ENCODE measurements around the gene SLIT1.

SLIT1 gene

GRCh38 chr10:97190450-97190849 lies 4.7 kb upstream of the SLIT1 start:
- Histone ChIP-seq H3K79me1 (ENCODE audit: low read length) (no peaks in the 10 kb centered on the region), H3K56ac (ENCODE audit: low read length) (no peak overlapping the region), H3K23ac (ENCODE audit: low read length) (no peak overlapping the region), H2AK5ac (ENCODE audit: low read length) (no peak overlapping the region), H2BK5ac (ENCODE audit: low read length) (no peak overlapping the region), H3K4me3 (ENCODE audit: low read length) (no peak overlapping the region), H3K9ac (ENCODE audit: low read length) (no peak overlapping the region), H3K79me2 (ENCODE audit: control insufficient read depth, insufficient read depth, low read length) (no peaks in the 10 kb centered on the region), H3K36me3 (ENCODE audit: control insufficient read depth, insufficient read depth, low read length) (no peaks in the 10 kb centered on the region), H2BK120ac (ENCODE audit: low read depth, low read length) (no peak overlapping the region), H3K4me1 (ENCODE audit: control insufficient read depth, low read depth, low read length) (no peaks in the 10 kb centered on the region), H3K27me3 (ENCODE audit: insufficient read depth, low read length, poor library complexity) (peaks cover 10% of the 10 kb centered on the region), H3K18ac (ENCODE audit: low read length) (no peak overlapping the region), H3K4ac (ENCODE audit: low read depth, low read length) (no peak overlapping the region), H4K5ac (ENCODE audit: low read length) (no peak overlapping the region), H4K8ac (ENCODE audit: low read depth, low read length) (no peak overlapping the region), H2BK15ac (replicated peaks; ENCODE audit: low read depth) (no peak overlapping the region), H3K4me2 (ENCODE audit: low read length) (no peak overlapping the region), H3K27ac (ENCODE audit: low read depth, low read length) (no peak overlapping the region)
- no peak for DNase-seq
- no CpG with 5 or more reads among the region's 2 CpGs for WGBS (ENCODE audit: extremely low coverage, insufficient coverage, low lambda C conversion rate)

GRCh38 chr10:97188261-97188711 lies 2.5 kb upstream of the SLIT1 start:
- Histone ChIP-seq H3K27me3 (ENCODE audit: insufficient read depth, low read length, poor library complexity) (peaks cover 24% of the 10 kb centered on the region), H3K4ac (ENCODE audit: low read depth, low read length) (no peak overlapping the region), H3K79me1 (ENCODE audit: low read length) (no peaks in the 10 kb centered on the region), H3K4me2 (ENCODE audit: low read length) (no peak overlapping the region), H2AK5ac (ENCODE audit: low read length) (no peak overlapping the region), H4K8ac (ENCODE audit: low read depth, low read length) (no peak overlapping the region), H3K56ac (ENCODE audit: low read length) (no peak overlapping the region), H2BK120ac (ENCODE audit: low read depth, low read length) (no peak overlapping the region), H3K18ac (ENCODE audit: low read length) (no peak overlapping the region), H4K5ac (ENCODE audit: low read length) (no peak overlapping the region), H3K79me2 (ENCODE audit: control insufficient read depth, insufficient read depth, low read length) (no peaks in the 10 kb centered on the region), H3K9ac (ENCODE audit: low read length) (no peak overlapping the region), H3K23ac (ENCODE audit: low read length) (no peak overlapping the region), H2BK5ac (ENCODE audit: low read length) (no peak overlapping the region), H3K36me3 (ENCODE audit: control insufficient read depth, insufficient read depth, low read length) (no peaks in the 10 kb centered on the region), H2BK15ac (replicated peaks; ENCODE audit: low read depth) (no peak overlapping the region), H3K4me1 (ENCODE audit: control insufficient read depth, low read depth, low read length) (no peaks in the 10 kb centered on the region), H3K4me3 (ENCODE audit: low read length) (no peak overlapping the region), H3K27ac (ENCODE audit: low read depth, low read length) (no peak overlapping the region)
- DNase-seq, result no peak
- no CpG with 5 or more reads among the region's 11 CpGs for WGBS (ENCODE audit: extremely low coverage, insufficient coverage, low lambda C conversion rate)

DNA sequence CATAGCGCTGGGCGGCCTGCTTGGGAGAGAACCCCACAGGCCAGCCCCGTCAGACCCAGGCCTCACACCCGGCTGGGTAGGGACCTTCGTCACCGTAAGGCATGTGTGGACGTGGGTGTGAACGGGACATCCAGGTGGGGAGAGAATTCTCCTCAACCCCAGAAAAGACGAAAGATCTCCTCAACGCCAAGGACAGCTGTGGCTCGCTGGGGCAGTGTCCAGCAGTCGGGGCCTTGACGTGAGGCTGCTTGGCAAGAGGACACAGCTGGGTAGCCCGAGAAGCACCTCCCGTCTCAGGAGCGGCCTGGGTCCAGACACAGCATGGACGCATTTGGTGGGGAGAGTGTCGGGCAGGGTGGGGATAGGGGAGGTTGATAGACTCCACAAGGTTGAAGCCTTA lies 1.2 kb upstream of the SLIT1 start:
- Histone ChIP-seq H3K18ac (ENCODE audit: low read length) (no peak overlapping the region), H2BK120ac (ENCODE audit: low read depth, low read length) (no peak overlapping the region), H3K9ac (ENCODE audit: low read length) (no peak overlapping the region), H2AK5ac (ENCODE audit: low read length) (no peak overlapping the region), H3K79me2 (ENCODE audit: control insufficient read depth, insufficient read depth, low read length) (no peaks in the 10 kb centered on the region), H3K4me3 (ENCODE audit: low read length) (no peak overlapping the region), H3K56ac (ENCODE audit: low read length) (no peak overlapping the region), H2BK15ac (replicated peaks; ENCODE audit: low read depth) (no peak overlapping the region), H3K27ac (ENCODE audit: low read depth, low read length) (no peak overlapping the region), H3K4me1 (ENCODE audit: control insufficient read depth, low read depth, low read length) (no peaks in the 10 kb centered on the region), H3K36me3 (ENCODE audit: control insufficient read depth, insufficient read depth, low read length) (no peaks in the 10 kb centered on the region), H3K4ac (ENCODE audit: low read depth, low read length) (no peak overlapping the region), H4K5ac (ENCODE audit: low read length) (no peak overlapping the region), H2BK5ac (ENCODE audit: low read length) (no peak overlapping the region), H3K27me3 (ENCODE audit: insufficient read depth, low read length, poor library complexity) (peaks cover 24% of the 10 kb centered on the region), H3K4me2 (ENCODE audit: low read length) (no peak overlapping the region), H3K79me1 (ENCODE audit: low read length) (no peaks in the 10 kb centered on the region), H4K8ac (ENCODE audit: low read depth, low read length) (no peak overlapping the region), H3K23ac (ENCODE audit: low read length) (no peak overlapping the region)
- WGBS (ENCODE audit: extremely low coverage, insufficient coverage, low lambda C conversion rate), result no CpG with 5 or more reads among the region's 18 CpGs
- DNase-seq, result no peak

DNA sequence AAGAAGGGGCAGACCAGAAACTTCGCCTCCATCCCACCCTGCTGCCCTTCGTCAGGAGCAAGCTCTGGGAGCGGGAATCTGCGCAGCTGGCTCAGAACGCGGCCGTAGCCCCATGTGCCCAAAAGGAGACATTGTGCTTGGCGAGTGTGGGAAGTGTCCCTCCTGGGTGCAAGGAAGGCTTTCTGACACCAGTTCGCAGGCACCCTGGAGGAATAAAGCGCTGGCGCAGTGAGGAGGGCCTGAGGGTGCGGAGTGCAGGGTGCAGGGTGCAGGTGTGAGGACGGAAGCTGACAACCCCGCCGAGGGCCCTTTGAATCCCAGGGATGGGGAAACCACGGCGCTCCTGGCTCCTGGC lies 811 bp downstream of the SLIT1 start:
- no peak overlapping the region for H2BK5ac ChIP-seq (ENCODE audit: low read length)
- no peak overlapping the region for H3K9ac ChIP-seq (ENCODE audit: low read length)
- H4K8ac ChIP-seq (ENCODE audit: low read depth, low read length), result no peak overlapping the region
- H3K23ac ChIP-seq (ENCODE audit: low read length), result no peak overlapping the region
- H3K27ac ChIP-seq (ENCODE audit: low read depth, low read length), result no peak overlapping the region
- H3K4ac ChIP-seq (ENCODE audit: low read depth, low read length), result no peak overlapping the region
- no peaks in the 10 kb centered on the region for H3K79me2 ChIP-seq (ENCODE audit: control insufficient read depth, insufficient read depth, low read length)
- H3K4me1 ChIP-seq (ENCODE audit: control insufficient read depth, low read depth, low read length), result peaks cover 2% of the 10 kb centered on the region
- no peak for DNase-seq
- WGBS (ENCODE audit: extremely low coverage, insufficient coverage, low lambda C conversion rate), result no CpG with 5 or more reads among the region's 17 CpGs
- H3K56ac ChIP-seq (ENCODE audit: low read length), result no peak overlapping the region
- H3K27me3 ChIP-seq (ENCODE audit: insufficient read depth, low read length, poor library complexity), result peaks cover 24% of the 10 kb centered on the region
- no peak overlapping the region for H3K4me2 ChIP-seq (ENCODE audit: low read length)
- no peak overlapping the region for H2BK120ac ChIP-seq (ENCODE audit: low read depth, low read length)
- H3K4me3 ChIP-seq (ENCODE audit: low read length), result no peak overlapping the region
- no peak overlapping the region for H2AK5ac ChIP-seq (ENCODE audit: low read length)
- no peaks in the 10 kb centered on the region for H3K79me1 ChIP-seq (ENCODE audit: low read length)
- no peak overlapping the region for H3K18ac ChIP-seq (ENCODE audit: low read length)
- no peaks in the 10 kb centered on the region for H3K36me3 ChIP-seq (ENCODE audit: control insufficient read depth, insufficient read depth, low read length)
- H4K5ac ChIP-seq (ENCODE audit: low read length), result no peak overlapping the region
- no peak overlapping the region for H2BK15ac ChIP-seq (replicated peaks; ENCODE audit: low read depth)

GRCh38 chr10:97183314-97183713 lies 2.4 kb downstream of the SLIT1 start:
- H3K23ac ChIP-seq (ENCODE audit: low read length), result no peak overlapping the region
- no peak overlapping the region for H2BK120ac ChIP-seq (ENCODE audit: low read depth, low read length)
- no peaks in the 10 kb centered on the region for H3K79me2 ChIP-seq (ENCODE audit: control insufficient read depth, insufficient read depth, low read length)
- H3K9ac ChIP-seq (ENCODE audit: low read length), result no peak overlapping the region
- H2BK15ac ChIP-seq (replicated peaks; ENCODE audit: low read depth), result no peak overlapping the region
- H4K8ac ChIP-seq (ENCODE audit: low read depth, low read length), result no peak overlapping the region
- H3K4me3 ChIP-seq (ENCODE audit: low read length), result no peak overlapping the region
- WGBS (ENCODE audit: extremely low coverage, insufficient coverage, low lambda C conversion rate), result no CpG with 5 or more reads among the region's 3 CpGs
- no peak overlapping the region for H3K27ac ChIP-seq (ENCODE audit: low read depth, low read length)
- peaks cover 24% of the 10 kb centered on the region for H3K27me3 ChIP-seq (ENCODE audit: insufficient read depth, low read length, poor library complexity)
- H3K56ac ChIP-seq (ENCODE audit: low read length), result no peak overlapping the region
- H3K36me3 ChIP-seq (ENCODE audit: control insufficient read depth, insufficient read depth, low read length), result no peaks in the 10 kb centered on the region
- no peak overlapping the region for H2AK5ac ChIP-seq (ENCODE audit: low read length)
- no peak overlapping the region for H3K4me2 ChIP-seq (ENCODE audit: low read length)
- H4K5ac ChIP-seq (ENCODE audit: low read length), result no peak overlapping the region
- no peak for DNase-seq
- H3K18ac ChIP-seq (ENCODE audit: low read length), result no peak overlapping the region
- no peak overlapping the region for H2BK5ac ChIP-seq (ENCODE audit: low read length)
- H3K4ac ChIP-seq (ENCODE audit: low read depth, low read length), result no peak overlapping the region
- H3K79me1 ChIP-seq (ENCODE audit: low read length), result no peaks in the 10 kb centered on the region
- peaks cover 4% of the 10 kb centered on the region for H3K4me1 ChIP-seq (ENCODE audit: control insufficient read depth, low read depth, low read length)

- Histone ChIP-seq H2BK120ac (ENCODE audit: low read depth, low read length) (no peak overlapping the region), H3K36me3 (ENCODE audit: control insufficient read depth, insufficient read depth, low read length) (no peaks in the 10 kb centered on the region), H4K8ac (ENCODE audit: low read depth, low read length) (no peak overlapping the region), H3K18ac (ENCODE audit: low read length) (no peak overlapping the region), H3K4ac (ENCODE audit: low read depth, low read length) (no peak overlapping the region), H3K4me2 (ENCODE audit: low read length) (no peak overlapping the region), H3K23ac (ENCODE audit: low read length) (no peak overlapping the region), H3K27ac (ENCODE audit: low read depth, low read length) (no peak overlapping the region), H4K5ac (ENCODE audit: low read length) (no peak overlapping the region), H3K27me3 (ENCODE audit: insufficient read depth, low read length, poor library complexity) (peaks cover 24% of the 10 kb centered on the region), H2BK15ac (replicated peaks; ENCODE audit: low read depth) (no peak overlapping the region), H3K9ac (ENCODE audit: low read length) (no peak overlapping the region), H2AK5ac (ENCODE audit: low read length) (no peak overlapping the region), H2BK5ac (ENCODE audit: low read length) (no peak overlapping the region), H3K4me3 (ENCODE audit: low read length) (no peak overlapping the region), H3K79me1 (ENCODE audit: low read length) (no peaks in the 10 kb centered on the region), H3K79me2 (ENCODE audit: control insufficient read depth, insufficient read depth, low read length) (no peaks in the 10 kb centered on the region), H3K56ac (ENCODE audit: low read length) (no peak overlapping the region), H3K4me1 (ENCODE audit: control insufficient read depth, low read depth, low read length) (peaks cover 4% of the 10 kb centered on the region)
- no CpG with 5 or more reads among the region's 10 CpGs for WGBS (ENCODE audit: extremely low coverage, insufficient coverage, low lambda C conversion rate)
- no peak for DNase-seq
Observed at GRCh38 chr10:97182288-97182990, 3.3 kb downstream of the SLIT1 start.
